ENCODE results near the gene MRPL50. TPM values are rescaled to one million over a fixed set of nuclear protein-coding genes. Genes with fewer than 3 reads are reported as not detected.

Gene MRPL50
- total RNA-seq, 1 donor from 2014 or later: 11.9 TPM

GRCh38 chr9:101403516-101404285 lies 5.3 kb upstream of the MRPL50 start:
- H3K27ac ChIP-seq (ENCODE audit: low read depth, low read length): no peak overlapping the region
- DNase-seq (ENCODE audit: low read depth) (no peak), FAIRE-seq (no peak)
- H3K4me3 ChIP-seq (ENCODE audit: insufficient read depth, low read depth, low read length): no peak overlapping the region
- no peak overlapping the region for H3K4me2 ChIP-seq (ENCODE audit: low read length)
- Mint-ChIP-seq H3K9me3 (ENCODE audit: unreplicated experiment) (peaks cover 37% of the 10 kb centered on the region), H3K36me3 (ENCODE audit: low read depth, unreplicated experiment) (peaks cover 71% of the 10 kb centered on the region), H3K27ac (ENCODE audit: unreplicated experiment) (no peak overlapping the region), H3K27me3 (ENCODE audit: low read depth, unreplicated experiment) (no peaks in the 10 kb centered on the region), H3K4me3 (ENCODE audit: unreplicated experiment) (no peak overlapping the region), H3K4me1 (ENCODE audit: low read depth, unreplicated experiment) (peaks cover 20% of the 10 kb centered on the region)
- H3K27me3 ChIP-seq (ENCODE audit: insufficient read depth, low read length): no peaks in the 10 kb centered on the region
- no peak overlapping the region for H3K9ac ChIP-seq (ENCODE audit: low read length)
- peaks cover 37% of the 10 kb centered on the region for H3K79me2 ChIP-seq (ENCODE audit: insufficient read depth, low read length)
- TF ChIP-seq CTCF (IDR thresholded peaks at IDR 0.05; ENCODE audit: insufficient read depth, low read depth, low read length) (no peak), EZH2 (IDR thresholded peaks at IDR 0.05; ENCODE audit: insufficient read depth, low read length) (no peak)
- no peak overlapping the region for H2AFZ ChIP-seq (ENCODE audit: low read depth, low read length)
- peaks cover 56% of the 10 kb centered on the region for H3K36me3 ChIP-seq (ENCODE audit: insufficient read depth, low read length)
- peaks cover 24% of the 10 kb centered on the region for H3K9me3 ChIP-seq (ENCODE audit: insufficient read depth, low read depth, low read length)
- H3K4me1 ChIP-seq (ENCODE audit: insufficient read depth, low read length): peaks cover 14% of the 10 kb centered on the region
- H4K20me1 ChIP-seq (ENCODE audit: insufficient read depth, low read length): peaks cover 9% of the 10 kb centered on the region

GRCh38 chr9:101400120-101400519 lies 1.7 kb upstream of the MRPL50 start:
- no peaks in the 10 kb centered on the region for H3K27me3 Mint-ChIP-seq (ENCODE audit: low read depth, unreplicated experiment)

More at GRCh38 chr9:101400120-101400519, 1.7 kb upstream of the MRPL50 start:
- Mint-ChIP-seq H3K36me3 (ENCODE audit: low read depth, unreplicated experiment) (peaks cover 44% of the 10 kb centered on the region), H3K27ac (ENCODE audit: unreplicated experiment) (no peak overlapping the region), H3K4me1 (ENCODE audit: low read depth, unreplicated experiment) (peaks cover 20% of the 10 kb centered on the region), H3K4me3 (ENCODE audit: unreplicated experiment) (peak overlapping the region; percentile 98), H3K9me3 (ENCODE audit: unreplicated experiment) (peaks cover 8% of the 10 kb centered on the region)
- Histone ChIP-seq H3K79me2 (ENCODE audit: insufficient read depth, low read length) (peaks cover 70% of the 10 kb centered on the region), H3K4me3 (ENCODE audit: insufficient read depth, low read depth, low read length) (peak overlapping the region; percentile 99), H3K9ac (ENCODE audit: low read length) (no peak overlapping the region), H3K27ac (ENCODE audit: low read depth, low read length) (no peak overlapping the region), H3K4me2 (ENCODE audit: low read length) (peak overlapping the region; percentile 95), H3K36me3 (ENCODE audit: insufficient read depth, low read length) (peaks cover 31% of the 10 kb centered on the region), H4K20me1 (ENCODE audit: insufficient read depth, low read length) (peaks cover 13% of the 10 kb centered on the region), H2AFZ (ENCODE audit: low read depth, low read length) (no peak overlapping the region), H3K9me3 (ENCODE audit: insufficient read depth, low read depth, low read length) (peaks cover 7% of the 10 kb centered on the region), H3K4me1 (ENCODE audit: insufficient read depth, low read length) (peaks cover 20% of the 10 kb centered on the region), H3K27me3 (ENCODE audit: insufficient read depth, low read length) (no peaks in the 10 kb centered on the region)
- FAIRE-seq (no peak), DNase-seq (ENCODE audit: low read depth) (no peak)
- TF ChIP-seq EZH2 (IDR thresholded peaks at IDR 0.05; ENCODE audit: insufficient read depth, low read length) (no peak), CTCF (IDR thresholded peaks at IDR 0.05; ENCODE audit: insufficient read depth, low read depth, low read length) (no peak)

Measured in astrocyte (in vitro differentiated cells and primary cell).